Measurements from ENCODE around the gene PDE1C. TPM values are rescaled to one million over a fixed set of nuclear protein-coding genes. Genes with fewer than 3 reads are reported as not detected.

The PDE1C gene
- total RNA-seq, 2 donors from 2014 or later, result not detected

GRCh38 chr7:31785101-31785500 lies 285.1 kb downstream of the PDE1C start:
- Mint-ChIP-seq H3K27ac (no peak overlapping the region), H3K9me3 (peaks cover 0 to 7% of the 10 kb centered on the region in 2 donors), H3K36me3 (no peaks in the 10 kb centered on the region)
- no peak for ATAC-seq
- no peak for DNase-seq (ENCODE audit: low spot score in 2 of 2)

DNA sequence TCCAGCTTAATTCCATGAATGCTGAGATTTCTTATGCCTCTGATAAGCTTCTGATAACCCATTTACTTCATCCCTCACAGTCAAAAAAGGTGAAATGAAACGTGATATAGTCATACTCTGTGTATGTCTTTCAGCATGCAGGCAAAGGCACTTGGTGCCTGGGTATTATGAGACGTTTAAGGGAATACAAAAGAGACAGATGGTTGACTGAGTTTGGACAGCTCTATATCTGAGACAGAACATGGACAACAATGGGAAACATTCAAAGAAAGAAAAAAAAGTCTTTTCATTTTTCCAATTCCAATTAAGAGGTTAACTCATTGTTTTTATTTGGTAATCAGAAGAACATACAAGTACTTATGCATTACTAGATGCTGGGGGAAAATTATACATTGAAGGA lies 287.0 kb downstream of the PDE1C start:
- DNase-seq (ENCODE audit: low spot score in 2 of 2), result no peak
- no peak overlapping the region for H3K27ac Mint-ChIP-seq
- no peaks in the 10 kb centered on the region for H3K36me3 Mint-ChIP-seq
- ATAC-seq, result no peak
- H3K9me3 Mint-ChIP-seq, result no peaks in the 10 kb centered on the region

GRCh38 chr7:31782411-31782991 lies 287.7 kb downstream of the PDE1C start:
- Mint-ChIP-seq H3K9me3 (no peaks in the 10 kb centered on the region), H3K36me3 (no peaks in the 10 kb centered on the region), H3K27ac (no peak overlapping the region)
- ATAC-seq, result peak; percentile 26 to 64
- peak in 1 of 2 donors; percentile 5 for DNase-seq (ENCODE audit: low spot score in 2 of 2)

- ATAC-seq (no peak), DNase-seq (ENCODE audit: low spot score in 2 of 2) (no peak)
- Mint-ChIP-seq H3K36me3 (no peaks in the 10 kb centered on the region), H3K27ac (no peak overlapping the region), H3K9me3 (peaks cover 3 to 10% of the 10 kb centered on the region in 2 donors)
These were observed 291.9 kb downstream of the PDE1C start for GRCh38 chr7:31778296-31778695.

- Mint-ChIP-seq H3K36me3 (no peaks in the 10 kb centered on the region), H3K9me3 (peaks cover 3 to 14% of the 10 kb centered on the region in 2 donors), H3K27ac (no peak overlapping the region)
- DNase-seq (ENCODE audit: low spot score in 2 of 2) (no peak), ATAC-seq (no peak)
These were observed 293.6 kb downstream of the PDE1C start for GRCh38 chr7:31776616-31777015.

DNA sequence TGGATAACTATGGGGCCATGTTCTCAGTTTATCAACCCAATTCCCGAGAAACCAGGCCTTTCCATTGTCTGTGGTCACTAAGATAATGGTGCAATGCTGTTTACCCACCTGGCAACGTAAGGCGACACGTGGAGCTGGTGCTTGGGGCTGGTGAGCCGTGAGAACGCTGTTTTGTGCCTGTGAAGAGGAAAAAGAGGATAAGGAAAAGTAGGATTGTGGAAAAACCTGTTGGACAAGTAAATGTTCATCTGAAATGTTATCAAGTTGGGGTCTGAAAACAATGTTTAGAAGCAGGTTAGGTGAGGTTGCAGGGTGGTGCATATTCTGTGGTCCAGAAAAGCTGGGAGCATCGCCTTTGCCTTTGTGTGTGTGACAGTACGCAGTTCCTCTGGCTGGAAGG lies 294.7 kb downstream of the PDE1C start:
- Mint-ChIP-seq H3K27ac (no peak overlapping the region), H3K9me3 (peaks cover 3 to 14% of the 10 kb centered on the region in 2 donors), H3K36me3 (no peaks in the 10 kb centered on the region)
- ATAC-seq (no peak), DNase-seq (ENCODE audit: low spot score in 2 of 2) (no peak)

DNA sequence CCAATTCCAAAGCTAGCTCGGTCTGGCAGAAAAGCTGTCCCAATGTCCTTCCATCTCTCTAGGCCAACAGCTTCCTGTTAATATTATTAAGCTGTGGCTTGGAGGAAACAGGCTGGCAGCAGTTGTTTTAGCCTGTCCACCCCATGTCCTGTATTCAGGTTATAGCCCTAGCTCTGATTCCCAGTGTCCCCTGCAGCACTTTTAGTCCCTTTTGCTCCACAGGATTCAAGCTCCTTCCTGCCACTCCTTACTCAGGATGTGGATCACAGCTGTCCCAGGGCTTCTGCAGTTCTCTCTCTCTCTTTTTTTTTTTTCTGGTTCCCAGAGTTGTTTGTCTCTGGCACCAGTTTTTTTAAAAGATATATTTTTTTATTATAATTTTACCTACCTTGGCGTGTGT lies 298.0 kb downstream of the PDE1C start:
- H3K27ac Mint-ChIP-seq, result no peak overlapping the region
- DNase-seq (ENCODE audit: low spot score in 2 of 2), result no peak
- no peak for ATAC-seq
- H3K9me3 Mint-ChIP-seq, result peaks cover 3 to 14% of the 10 kb centered on the region in 2 donors
- no peaks in the 10 kb centered on the region for H3K36me3 Mint-ChIP-seq

- ATAC-seq, result no peak
- Mint-ChIP-seq H3K9me3 (peaks cover 0 to 4% of the 10 kb centered on the region in 2 donors), H3K36me3 (no peaks in the 10 kb centered on the region), H3K27ac (no peak overlapping the region)
- no peak for DNase-seq (ENCODE audit: low spot score in 2 of 2)
These were observed 302.4 kb downstream of the PDE1C start for GRCh38 chr7:31767686-31768358.

- no peaks in the 10 kb centered on the region for H3K9me3 Mint-ChIP-seq
- no peaks in the 10 kb centered on the region for H3K36me3 Mint-ChIP-seq
- ATAC-seq, result no peak
- DNase-seq (ENCODE audit: low spot score in 2 of 2), result no peak
- no peak overlapping the region for H3K27ac Mint-ChIP-seq
These were observed 305.7 kb downstream of the PDE1C start for GRCh38 chr7:31764462-31764861.

DNA sequence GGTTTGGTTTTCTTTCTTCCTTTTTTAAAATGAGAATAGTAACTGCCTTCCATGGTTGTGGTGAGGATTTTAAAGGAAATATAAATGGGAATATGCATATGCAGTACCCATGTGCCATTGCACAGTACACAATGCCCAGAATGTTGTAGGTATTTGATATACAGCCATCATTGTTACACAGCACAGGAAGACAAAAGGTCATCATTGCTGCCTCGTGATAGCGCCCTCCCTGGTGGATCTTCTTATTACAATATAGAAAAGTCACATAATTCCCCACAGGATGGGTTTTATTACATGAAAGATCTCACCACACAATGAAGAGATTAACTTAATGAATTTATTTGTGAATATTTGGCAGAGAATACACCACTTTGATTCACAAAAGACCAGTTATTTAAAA lies 306.7 kb downstream of the PDE1C start:
- no peak for DNase-seq (ENCODE audit: low spot score in 2 of 2)
- no peak for ATAC-seq
- H3K27ac Mint-ChIP-seq, result no peak overlapping the region
- H3K9me3 Mint-ChIP-seq, result no peaks in the 10 kb centered on the region
- no peaks in the 10 kb centered on the region for H3K36me3 Mint-ChIP-seq

DNA sequence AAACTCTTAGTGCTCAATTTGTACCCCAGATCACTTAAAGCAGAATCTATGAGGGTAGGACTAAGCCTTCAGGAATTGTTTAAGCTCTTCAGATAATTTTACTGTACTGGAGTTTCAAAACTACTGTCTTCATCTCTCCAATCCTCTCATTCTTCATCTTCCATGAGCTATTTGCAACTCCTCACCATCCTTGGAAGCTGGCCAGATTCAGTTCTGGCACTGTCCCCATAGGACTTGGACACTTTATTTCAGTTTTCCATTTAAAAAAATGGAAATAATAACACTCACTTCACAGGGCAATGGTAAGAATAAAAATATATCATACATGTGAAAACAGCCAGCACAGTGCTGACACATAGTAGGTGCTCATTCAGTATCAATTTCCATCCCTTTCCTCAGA lies 308.6 kb downstream of the PDE1C start:
- H3K27ac Mint-ChIP-seq, result no peak overlapping the region
- no peaks in the 10 kb centered on the region for H3K36me3 Mint-ChIP-seq
- ATAC-seq (no peak), DNase-seq (ENCODE audit: low spot score in 2 of 2) (no peak)
- H3K9me3 Mint-ChIP-seq, result peaks cover 0 to 4% of the 10 kb centered on the region in 2 donors

- no peak for ATAC-seq
- Mint-ChIP-seq H3K36me3 (no peaks in the 10 kb centered on the region), H3K27ac (no peak overlapping the region)
These were observed 311.5 kb downstream of the PDE1C start for GRCh38 chr7:31758755-31759154.

GRCh38 chr7:31751726-31752125 lies 318.5 kb downstream of the PDE1C start:
- no peak overlapping the region for H3K27ac Mint-ChIP-seq
- no peak for ATAC-seq

More at GRCh38 chr7:31758755-31759154, 311.5 kb downstream of the PDE1C start:
- no peak for DNase-seq (ENCODE audit: low spot score in 2 of 2)
- H3K9me3 Mint-ChIP-seq, result peaks cover 0 to 4% of the 10 kb centered on the region in 2 donors

DNA sequence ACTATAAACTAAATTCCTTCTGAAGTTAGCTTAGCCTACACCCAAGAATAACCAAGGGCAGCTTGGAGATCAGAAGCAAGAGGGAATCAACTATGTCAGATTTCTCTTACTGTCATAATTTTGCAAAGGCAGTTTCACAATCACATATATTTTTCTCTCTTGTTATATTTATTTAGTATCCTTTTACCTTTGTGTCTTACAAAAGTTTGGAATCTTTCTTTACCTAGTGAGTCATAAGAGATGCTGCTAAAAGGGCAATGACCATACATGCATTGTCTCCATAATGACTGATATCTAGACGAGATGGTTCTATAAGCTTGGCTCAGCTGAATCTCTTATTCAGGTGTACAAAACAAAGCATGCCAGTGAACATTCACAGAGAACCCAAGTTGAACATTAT lies 322.1 kb downstream of the PDE1C start:
- no peak overlapping the region for H3K27ac Mint-ChIP-seq
- DNase-seq (ENCODE audit: low spot score in 2 of 2) (no peak), ATAC-seq (no peak)
- peaks cover 4 to 8% of the 10 kb centered on the region in 2 donors for H3K9me3 Mint-ChIP-seq
- H3K36me3 Mint-ChIP-seq, result no peaks in the 10 kb centered on the region

More at GRCh38 chr7:31751726-31752125, 318.5 kb downstream of the PDE1C start:
- Mint-ChIP-seq H3K36me3 (no peaks in the 10 kb centered on the region), H3K9me3 (peaks cover 5 to 8% of the 10 kb centered on the region in 2 donors)
- DNase-seq (ENCODE audit: low spot score in 2 of 2), result no peak

GRCh38 chr7:31747553-31747952 lies 322.7 kb downstream of the PDE1C start:
- H3K36me3 Mint-ChIP-seq, result no peaks in the 10 kb centered on the region
- DNase-seq (ENCODE audit: low spot score in 2 of 2) (no peak), ATAC-seq (no peak)
- peaks cover 4 to 8% of the 10 kb centered on the region in 2 donors for H3K9me3 Mint-ChIP-seq
- H3K27ac Mint-ChIP-seq, result no peak overlapping the region

DNA sequence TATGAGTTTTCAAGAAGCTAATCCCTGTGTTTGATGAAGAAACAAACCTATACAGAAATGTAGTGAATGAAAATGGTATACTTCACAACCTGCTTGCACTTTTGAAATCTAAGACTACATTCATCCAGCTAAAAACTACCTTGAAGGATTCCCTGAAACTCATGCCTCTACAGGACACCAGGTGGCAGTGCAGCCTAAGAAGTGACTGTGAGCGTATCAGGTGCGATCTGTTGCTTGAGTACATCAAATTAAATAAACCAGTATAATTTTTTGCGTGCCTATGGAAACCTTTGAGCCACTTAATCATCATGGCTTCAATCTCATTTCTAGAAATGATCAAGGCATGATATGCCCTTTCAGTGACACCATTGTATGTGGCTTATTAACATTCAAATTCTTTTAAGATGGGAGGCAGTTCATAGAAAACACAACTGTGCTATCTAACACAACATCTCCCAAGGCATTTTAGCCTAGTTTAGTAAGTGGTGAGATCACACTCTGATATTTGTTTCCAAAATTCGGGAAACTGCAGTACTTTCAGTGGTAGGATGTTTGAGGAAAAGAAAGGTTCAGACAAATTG lies 325.8 kb downstream of the PDE1C start:
- Mint-ChIP-seq H3K9me3 (peaks cover 0 to 2% of the 10 kb centered on the region in 2 donors), H3K36me3 (no peaks in the 10 kb centered on the region), H3K27ac (no peak overlapping the region)
- ATAC-seq, result peak in 1 of 2 donors; percentile 70
- peak in 1 of 2 donors; percentile 37 for DNase-seq (ENCODE audit: low spot score in 2 of 2)

- no peak overlapping the region for H3K27ac Mint-ChIP-seq
These were observed 328.4 kb downstream of the PDE1C start for GRCh38 chr7:31741852-31742251.

More at GRCh38 chr7:31741852-31742251, 328.4 kb downstream of the PDE1C start:
- DNase-seq (ENCODE audit: low spot score in 2 of 2) (no peak), ATAC-seq (no peak)
- no peaks in the 10 kb centered on the region for H3K36me3 Mint-ChIP-seq
- H3K9me3 Mint-ChIP-seq, result no peaks in the 10 kb centered on the region

Data from activated naive CD4-positive, alpha-beta T cell treated with anti-CD3 and anti-CD28 coated beads, Interleukin-2, amount 50 U/mL, for 72 hours (primary cell).